ENCODE results near the gene PJVK. TPM values are rescaled to one million over a fixed set of nuclear protein-coding genes. Genes with fewer than 3 reads are reported as not detected.

PJVK gene
- total and polyA plus RNA-seq, 2 of the 13 experiments (the other 11 are each of a cell fraction or from before 2014, with no cell fraction given) = 1.2 to 2.6 TPM

GRCh38 chr2:178414266-178415247 is 36.6 kb upstream of the PJVK start:
- FAIRE-seq = peak; percentile 92
- intact Hi-C loops (cut with micrococcal nuclease; ENCODE audit: unreplicated experiment) = loop anchor here (1.0 to 5.0 kb wide), 6 partner anchors 17 to 432 kb away; partner anchors contain the start of genes PJVK, PRKRA and RBM45
- 0 out of 2 replicates have a peak, but pooled peaks have one; percentile 21 for TF ChIP-seq DNMT3B (CRISPR knock-in tag; conservative IDR thresholded peaks at IDR 0.05)
- peak; percentile 36; the same call in 1 of the 2 replicates for TF ChIP-seq ZNF772 (CRISPR knock-in tag; IDR thresholded peaks at IDR 0.05)
- TF ChIP-seq ZNF12 (CRISPR knock-in tag; IDR thresholded peaks at IDR 0.05) = 0 out of 2 replicates have a peak, but pooled peaks have one; percentile 12
- TF ChIP-seq ELF1 (CRISPR knock-in tag; IDR thresholded peaks at IDR 0.05) = peak; percentile 54; the same call in 1 of the 2 replicates
- peak; percentile 92; the same call in 1 of the 2 replicates for TF ChIP-seq ZNF512B (CRISPR knock-in tag; IDR thresholded peaks at IDR 0.05; ENCODE audit: borderline replicate concordance)
- no peak for TF ChIP-seq PPARG (CRISPR knock-in tag; conservative IDR thresholded peaks at IDR 0.05)
- peak; percentile 88 for TF ChIP-seq CBFB (CRISPR knock-in tag; IDR thresholded peaks at IDR 0.05)
- no peak for TF ChIP-seq ZNF546 (CRISPR knock-in tag; conservative IDR thresholded peaks at IDR 0.05)
- no peak for TF ChIP-seq NBN (conservative IDR thresholded peaks at IDR 0.05)
- no peak for TF ChIP-seq ZFP36L1 (CRISPR knock-in tag; IDR thresholded peaks at IDR 0.05)
- TF ChIP-seq ZNF230 (CRISPR knock-in tag; IDR thresholded peaks at IDR 0.05) = peak; percentile 67; the same call in 1 of the 2 replicates
- TF ChIP-seq, protein P1, sequence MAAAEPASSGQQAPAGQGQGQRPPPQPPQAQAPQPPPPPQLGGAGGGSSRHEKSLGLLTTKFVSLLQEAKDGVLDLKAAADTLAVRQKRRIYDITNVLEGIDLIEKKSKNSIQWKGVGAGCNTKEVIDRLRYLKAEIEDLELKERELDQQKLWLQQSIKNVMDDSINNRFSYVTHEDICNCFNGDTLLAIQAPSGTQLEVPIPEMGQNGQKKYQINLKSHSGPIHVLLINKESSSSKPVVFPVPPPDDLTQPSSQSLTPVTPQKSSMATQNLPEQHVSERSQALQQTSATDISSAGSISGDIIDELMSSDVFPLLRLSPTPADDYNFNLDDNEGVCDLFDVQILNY (CRISPR knock-in tag; conservative IDR thresholded peaks at IDR 0.05) = 0 out of 2 replicates have a peak, but pooled peaks have one; percentile 48
- no peak for TF ChIP-seq FLYWCH1 (CRISPR knock-in tag; IDR thresholded peaks at IDR 0.05)
- no peak for TF ChIP-seq ETS1 (CRISPR knock-in tag; IDR thresholded peaks at IDR 0.05)
- no peak for TF ChIP-seq JUND (CRISPR knock-in tag; IDR thresholded peaks at IDR 0.05)
- TF ChIP-seq, protein P2, sequence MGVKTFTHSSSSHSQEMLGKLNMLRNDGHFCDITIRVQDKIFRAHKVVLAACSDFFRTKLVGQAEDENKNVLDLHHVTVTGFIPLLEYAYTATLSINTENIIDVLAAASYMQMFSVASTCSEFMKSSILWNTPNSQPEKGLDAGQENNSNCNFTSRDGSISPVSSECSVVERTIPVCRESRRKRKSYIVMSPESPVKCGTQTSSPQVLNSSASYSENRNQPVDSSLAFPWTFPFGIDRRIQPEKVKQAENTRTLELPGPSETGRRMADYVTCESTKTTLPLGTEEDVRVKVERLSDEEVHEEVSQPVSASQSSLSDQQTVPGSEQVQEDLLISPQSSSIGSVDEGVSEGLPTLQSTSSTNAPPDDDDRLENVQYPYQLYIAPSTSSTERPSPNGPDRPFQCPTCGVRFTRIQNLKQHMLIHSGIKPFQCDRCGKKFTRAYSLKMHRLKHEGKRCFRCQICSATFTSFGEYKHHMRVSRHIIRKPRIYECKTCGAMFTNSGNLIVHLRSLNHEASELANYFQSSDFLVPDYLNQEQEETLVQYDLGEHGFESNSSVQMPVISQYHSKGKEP (CRISPR knock-in tag; IDR thresholded peaks at IDR 0.05) = 0 out of 2 replicates have a peak, but pooled peaks have one; percentile 59

More at GRCh38 chr2:178414266-178415247, 36.6 kb upstream of the PJVK start:
- TSS peak; percentile 93 for BruUV-seq (replicated peaks)
- Histone ChIP-seq H3K9ac (ENCODE audit: insufficient read depth, low read depth, low read length) (peak overlapping the region; percentile 41), H3K9me3 (ENCODE audit: low read length) (no peaks in the 10 kb centered on the region), H3K27ac (ENCODE audit: extremely low read length, insufficient read depth, low read length) (no peak overlapping the region), H3K36me3 (replicated peaks in 1 of 2; ENCODE audit: control insufficient read depth in 1 of 2, insufficient read depth in 2 of 2, low read length in 2 of 2) (no peaks in the 10 kb centered on the region), H3K79me2 (ENCODE audit: insufficient read depth, low read length) (no peaks in the 10 kb centered on the region), H3K4me1 (ENCODE audit: insufficient read depth, low read length) (peaks cover 16% of the 10 kb centered on the region; the same call in 1 of the 2 replicates), H3K27me3 (ENCODE audit: control insufficient read depth in 1 of 2, insufficient read depth in 2 of 2, low read length in 2 of 2) (peaks cover 0 to 9% of the 10 kb centered on the region in 2 experiments; a peak in 1 of 5 replicates), H3K4me2 (ENCODE audit: low read depth, low read length) (peak overlapping the region; percentile 92), H2AFZ (ENCODE audit: low read length) (peak overlapping the region; percentile 57), H4K20me1 (ENCODE audit: insufficient read depth, low read length) (no peaks in the 10 kb centered on the region), H3K4me3 (replicated peaks in 1 of 3; ENCODE audit: insufficient read depth in 1 of 3, low read depth in 2 of 3, low read length in 3 of 3) (peak overlapping the region; percentile 60 to 75 (median 65))
- in situ Hi-C loops (cut with HindIII; ENCODE audit: extremely low pct_ligation_motif_present, low pct_unique_long_range_greater_than_20kb) = loop anchor here (10.0 kb wide), 2 partner anchors 110 to 300 kb away; partner anchors contain the start of gene RBM45
- ATAC-seq (peak; percentile 96), DNase-seq (ENCODE audit: low spot score) (peak; percentile 90)
- CTCF ChIA-PET (ENCODE audit: low intra/inter-chr PET ratio, low total read pairs) = interaction anchor here (1.1 to 2.7 kb wide), 5 partner anchors 17 to 305 kb away, joined by 5 to 24 read pairs (median 6); partner anchors contain the start of gene RBM45
- WGBS (ENCODE audit: low lambda C conversion rate) = 20% methylated on average over 21 of the region's 21 CpGs
- POLR2A ChIA-PET = interaction anchor here (0.9 to 3.8 kb wide), 7 partner anchors 9 to 302 kb away, joined by 3 to 47 read pairs (median 9); partner anchors contain the start of genes PJVK, PLEKHA3, PRKRA and RBM45
